ENCODE data around the gene PRKAR1B. TPM values are rescaled to one million over a fixed set of nuclear protein-coding genes. Genes with fewer than 3 reads are reported as not detected.

The PRKAR1B gene
- total and polyA plus RNA-seq, 7 donors: 1.4 to 4.6 (median 1.9) TPM

DNA sequence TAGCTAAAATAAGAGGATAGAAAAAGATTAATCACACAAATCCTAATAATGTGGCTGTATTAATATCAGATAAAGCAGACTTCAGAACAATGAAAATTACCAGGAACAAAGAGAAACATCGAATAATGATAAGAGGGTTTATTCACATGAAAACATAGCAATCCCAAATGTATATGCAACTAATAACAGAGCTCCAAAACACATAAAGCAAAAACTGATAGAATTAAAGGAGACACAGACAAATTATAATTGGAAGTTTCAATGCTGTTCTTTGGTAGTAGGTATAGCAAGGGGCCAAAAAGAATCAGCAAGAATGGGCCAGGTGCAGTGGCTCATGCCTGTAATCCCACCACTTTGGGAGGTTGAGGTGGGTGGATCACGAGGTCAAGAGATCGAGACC lies 24.0 kb downstream of the PRKAR1B start:
- H3K36me3 ChIP-seq (ENCODE audit: insufficient read depth in 1 of 2, low read depth in 1 of 2): no peaks in the 10 kb centered on the region
- intact Hi-C loops (cut with DNase I): no loop called here
- TF ChIP-seq CTCF (IDR thresholded peaks at IDR 0.05): no peak
- ATAC-seq: no peak
- DNase-seq: no peak
- H3K4me3 ChIP-seq: no peak overlapping the region
- no peaks in the 10 kb centered on the region for H3K27me3 ChIP-seq (ENCODE audit: insufficient read depth in 3 of 3, low read length in 2 of 3)
- WGBS, 3 donors: 97 to 100% (median 99%) methylated on average over 3 of the region's 3 CpGs
- no peaks in the 10 kb centered on the region for H3K4me1 ChIP-seq
- H3K27ac ChIP-seq: no peak overlapping the region
- H3K9me3 ChIP-seq: peaks cover 12% of the 10 kb centered on the region

DNA sequence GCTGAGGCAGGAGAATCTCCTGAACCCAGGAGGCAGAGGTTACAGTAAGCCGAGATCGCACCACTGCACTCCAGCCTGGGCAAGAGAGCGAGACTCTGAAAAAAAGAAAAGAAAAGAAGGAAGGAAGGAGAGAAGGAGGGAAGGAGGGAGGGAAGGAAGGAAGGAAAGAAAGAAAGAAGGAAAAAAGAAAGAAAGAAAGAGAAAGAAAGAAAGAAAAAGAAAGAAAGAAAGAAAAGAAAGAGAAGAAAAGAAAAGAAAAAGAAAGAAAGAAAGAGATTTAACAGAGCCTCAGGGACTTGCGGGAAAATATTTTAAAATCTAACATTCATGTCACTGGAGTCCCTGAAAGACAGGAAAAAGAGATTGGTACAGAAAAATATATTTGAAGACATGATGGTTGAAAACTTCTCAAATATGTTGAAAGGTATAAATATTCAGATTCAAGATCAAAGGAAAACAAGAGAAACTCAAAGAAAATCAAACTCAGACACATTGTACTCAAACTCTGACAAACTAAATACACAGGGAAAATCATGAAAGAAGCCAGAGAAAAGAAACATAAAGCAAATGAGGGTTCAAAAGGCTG lies 25.9 kb downstream of the PRKAR1B start:
- Histone ChIP-seq H3K27ac (no peak overlapping the region), H3K9me3 (peaks cover 12% of the 10 kb centered on the region), H3K4me1 (no peaks in the 10 kb centered on the region), H3K27me3 (ENCODE audit: insufficient read depth in 3 of 3, low read length in 2 of 3) (no peaks in the 10 kb centered on the region), H3K36me3 (ENCODE audit: insufficient read depth in 1 of 2, low read depth in 1 of 2) (no peaks in the 10 kb centered on the region), H3K4me3 (no peak overlapping the region)
- DNase-seq: no peak
- intact Hi-C loops (cut with DNase I): no loop called here
- no peak for TF ChIP-seq CTCF (IDR thresholded peaks at IDR 0.05)
- ATAC-seq: no peak
- WGBS, 3 donors: 95 to 99% (median 96%) methylated on average over 4 of the region's 4 CpGs

DNA sequence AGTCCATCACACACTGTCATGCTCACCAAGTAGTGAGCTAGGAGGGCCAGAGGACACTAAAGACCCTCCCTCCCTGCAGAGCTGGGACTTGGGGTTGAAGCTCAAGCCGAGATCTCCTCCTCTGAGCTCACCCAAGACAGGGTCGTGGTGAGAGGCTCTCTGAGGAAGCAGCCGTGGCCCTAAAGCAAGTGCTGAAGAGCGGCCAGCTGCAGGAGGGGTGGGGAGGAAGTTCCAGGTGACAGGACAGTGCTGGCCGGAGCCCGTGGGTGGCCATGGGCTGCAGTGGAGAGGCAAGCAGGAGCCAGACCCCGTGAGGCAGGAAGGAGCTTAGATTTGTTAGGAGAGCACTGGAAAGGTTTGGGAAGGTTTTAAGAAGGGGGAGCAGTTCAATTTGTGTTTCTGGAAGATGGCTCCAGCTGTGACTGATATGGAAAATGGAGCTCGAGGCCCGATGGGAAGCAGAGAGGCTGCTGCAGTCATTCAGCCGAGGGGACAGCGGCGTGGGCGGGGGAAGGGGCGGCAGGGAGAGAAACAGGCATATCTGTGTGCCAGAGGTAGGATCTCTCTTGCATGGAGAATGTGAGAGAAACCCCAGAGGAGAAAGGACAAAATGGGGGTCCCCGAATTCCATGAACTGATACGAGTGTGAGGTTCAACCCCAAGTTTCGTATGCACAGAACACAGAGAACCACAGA lies 27.5 kb downstream of the PRKAR1B start:
- DNase-seq: peak in 1 of 2 donors; percentile 12
- no peak overlapping the region for H3K4me3 ChIP-seq
- no peak for ATAC-seq

GRCh38 chr7:698515-699475 lies 28.3 kb downstream of the PRKAR1B start:
- H3K4me1 ChIP-seq: no peaks in the 10 kb centered on the region
- DNase-seq (peak in 1 of 2 donors; percentile 28), ATAC-seq (no peak)
- intact Hi-C loops (cut with DNase I): no loop called here
- no peak for TF ChIP-seq CTCF (IDR thresholded peaks at IDR 0.05)
- H3K9me3 ChIP-seq: peaks cover 12% of the 10 kb centered on the region
- 79 to 81% (median 80%) methylated on average over 22 to 23 of the region's 23 CpGs for WGBS, 3 donors
- H3K4me3 ChIP-seq: no peak overlapping the region
- H3K36me3 ChIP-seq (ENCODE audit: insufficient read depth in 1 of 2, low read depth in 1 of 2): no peaks in the 10 kb centered on the region
- H3K27ac ChIP-seq: no peak overlapping the region
- no peaks in the 10 kb centered on the region for H3K27me3 ChIP-seq (ENCODE audit: insufficient read depth in 3 of 3, low read length in 2 of 3)

More for the DNA sequence above, 27.5 kb downstream of the PRKAR1B start:
- Histone ChIP-seq H3K9me3 (peaks cover 12% of the 10 kb centered on the region), H3K27me3 (ENCODE audit: insufficient read depth in 3 of 3, low read length in 2 of 3) (no peaks in the 10 kb centered on the region), H3K27ac (no peak overlapping the region), H3K4me1 (no peaks in the 10 kb centered on the region), H3K36me3 (ENCODE audit: insufficient read depth in 1 of 2, low read depth in 1 of 2) (no peaks in the 10 kb centered on the region)
- no peak for TF ChIP-seq CTCF (IDR thresholded peaks at IDR 0.05)
- 71 to 74% (median 72%) methylated on average over 17 of the region's 17 CpGs for WGBS, 3 donors
- intact Hi-C loops (cut with DNase I): no loop called here

Data from psoas muscle (tissue), 8 donors.